ENCODE results near the gene XYLT1.

DNA sequence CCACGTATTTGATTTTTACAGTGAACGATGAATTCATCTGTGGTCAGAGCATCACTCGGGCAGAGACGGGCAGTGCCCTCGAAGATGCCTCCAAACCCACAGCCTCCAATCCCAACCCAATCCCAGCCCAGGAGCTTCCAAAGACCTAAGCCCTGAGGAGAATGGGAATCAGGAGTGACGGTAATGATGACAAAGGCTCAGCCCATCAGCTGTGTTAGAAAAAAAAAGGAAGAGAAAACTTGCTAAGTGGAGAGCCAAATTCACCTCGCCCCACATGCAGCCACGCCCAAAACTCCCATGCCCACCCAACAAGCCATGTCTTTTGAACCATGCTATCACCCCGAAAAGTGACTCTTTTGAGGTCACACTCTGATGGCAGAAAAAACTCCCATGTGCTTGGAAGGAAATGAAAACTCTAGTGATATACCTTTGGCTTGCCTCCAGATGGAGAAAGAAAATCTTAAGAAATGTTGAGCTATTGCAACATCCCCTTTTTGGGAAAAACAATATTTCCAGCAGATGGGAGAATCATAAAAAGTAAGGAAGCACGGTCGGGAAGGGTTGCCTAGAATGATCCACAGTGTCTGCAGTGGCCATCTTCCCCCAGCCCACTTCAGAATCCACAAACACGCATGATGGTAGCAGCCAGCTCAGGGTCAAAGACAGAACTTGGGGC lies 37.7 kb downstream of the XYLT1 start:
- TF ChIP-seq, protein P1, sequence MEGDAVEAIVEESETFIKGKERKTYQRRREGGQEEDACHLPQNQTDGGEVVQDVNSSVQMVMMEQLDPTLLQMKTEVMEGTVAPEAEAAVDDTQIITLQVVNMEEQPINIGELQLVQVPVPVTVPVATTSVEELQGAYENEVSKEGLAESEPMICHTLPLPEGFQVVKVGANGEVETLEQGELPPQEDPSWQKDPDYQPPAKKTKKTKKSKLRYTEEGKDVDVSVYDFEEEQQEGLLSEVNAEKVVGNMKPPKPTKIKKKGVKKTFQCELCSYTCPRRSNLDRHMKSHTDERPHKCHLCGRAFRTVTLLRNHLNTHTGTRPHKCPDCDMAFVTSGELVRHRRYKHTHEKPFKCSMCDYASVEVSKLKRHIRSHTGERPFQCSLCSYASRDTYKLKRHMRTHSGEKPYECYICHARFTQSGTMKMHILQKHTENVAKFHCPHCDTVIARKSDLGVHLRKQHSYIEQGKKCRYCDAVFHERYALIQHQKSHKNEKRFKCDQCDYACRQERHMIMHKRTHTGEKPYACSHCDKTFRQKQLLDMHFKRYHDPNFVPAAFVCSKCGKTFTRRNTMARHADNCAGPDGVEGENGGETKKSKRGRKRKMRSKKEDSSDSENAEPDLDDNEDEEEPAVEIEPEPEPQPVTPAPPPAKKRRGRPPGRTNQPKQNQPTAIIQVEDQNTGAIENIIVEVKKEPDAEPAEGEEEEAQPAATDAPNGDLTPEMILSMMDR (IDR thresholded peaks at IDR 0.05; ENCODE audit: control extremely low read depth in 1 of 3, insufficient read depth in 1 of 3, low read depth in 1 of 3, low read length in 3 of 3): no peak
- TF ChIP-seq EZH2 (IDR thresholded peaks at IDR 0.05; ENCODE audit: low read depth, low read length, severe bottlenecking) (no peak), CTBP2 (IDR thresholded peaks at IDR 0.05; ENCODE audit: borderline replicate concordance, insufficient read depth, insufficient read length, low read length) (no peak), TBP (IDR thresholded peaks at IDR 0.05; ENCODE audit: low read depth, low read length) (no peak), SUZ12 (IDR thresholded peaks at IDR 0.05; ENCODE audit: low read length) (no peak), EGR1 (IDR thresholded peaks at IDR 0.05; ENCODE audit: borderline replicate concordance, low read depth, low read length) (no peak), POLR2A (IDR thresholded peaks at IDR 0.05; ENCODE audit: control extremely low read depth in 1 of 2, low read depth in 2 of 2, low read length in 2 of 2) (no peak), TAF1 (IDR thresholded peaks at IDR 0.05; ENCODE audit: low read depth, low read length) (no peak), CBX5 (IDR thresholded peaks at IDR 0.05; ENCODE audit: low read depth, low read length) (no peak), GTF2F1 (IDR thresholded peaks at IDR 0.05; ENCODE audit: borderline replicate concordance, low read depth, low read length) (no peak), SP1 (IDR thresholded peaks at IDR 0.05; ENCODE audit: low read depth, low read length) (no peak)
- TF ChIP-seq, protein P2, sequence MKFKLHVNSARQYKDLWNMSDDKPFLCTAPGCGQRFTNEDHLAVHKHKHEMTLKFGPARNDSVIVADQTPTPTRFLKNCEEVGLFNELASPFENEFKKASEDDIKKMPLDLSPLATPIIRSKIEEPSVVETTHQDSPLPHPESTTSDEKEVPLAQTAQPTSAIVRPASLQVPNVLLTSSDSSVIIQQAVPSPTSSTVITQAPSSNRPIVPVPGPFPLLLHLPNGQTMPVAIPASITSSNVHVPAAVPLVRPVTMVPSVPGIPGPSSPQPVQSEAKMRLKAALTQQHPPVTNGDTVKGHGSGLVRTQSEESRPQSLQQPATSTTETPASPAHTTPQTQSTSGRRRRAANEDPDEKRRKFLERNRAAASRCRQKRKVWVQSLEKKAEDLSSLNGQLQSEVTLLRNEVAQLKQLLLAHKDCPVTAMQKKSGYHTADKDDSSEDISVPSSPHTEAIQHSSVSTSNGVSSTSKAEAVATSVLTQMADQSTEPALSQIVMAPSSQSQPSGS (IDR thresholded peaks at IDR 0.05; ENCODE audit: low read length): no peak
- TF ChIP-seq, protein P3, sequence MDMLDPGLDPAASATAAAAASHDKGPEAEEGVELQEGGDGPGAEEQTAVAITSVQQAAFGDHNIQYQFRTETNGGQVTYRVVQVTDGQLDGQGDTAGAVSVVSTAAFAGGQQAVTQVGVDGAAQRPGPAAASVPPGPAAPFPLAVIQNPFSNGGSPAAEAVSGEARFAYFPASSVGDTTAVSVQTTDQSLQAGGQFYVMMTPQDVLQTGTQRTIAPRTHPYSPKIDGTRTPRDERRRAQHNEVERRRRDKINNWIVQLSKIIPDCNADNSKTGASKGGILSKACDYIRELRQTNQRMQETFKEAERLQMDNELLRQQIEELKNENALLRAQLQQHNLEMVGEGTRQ (IDR thresholded peaks at IDR 0.05; ENCODE audit: low read length): no peak

All from H1 (cell line).